B cell (primary cell): ENCODE results near the gene KNOP1. TPM values are rescaled to one million over a fixed set of nuclear protein-coding genes. Genes with fewer than 3 reads are reported as not detected.

Experiments used
- ATAC-seq: fragments of 200-7000 bp; cut with Tn5 transposase; one replicate; pipeline ENCODE4 v1.10.0; 2021; ENCODE audit warnings: low read depth, mild to moderate bottlenecking, moderate number of reproducible peaks, moderate library complexity
- CTCF ChIA-PET: fragments of 350-600 bp; sonication (Branson Sonifier 250); formaldehyde crosslinking; loops from one replicate; lab custom pipeline; 2021; ENCODE audit warnings: antibody characterized with exemption, inconsistent platforms; lab: Charles Lee
- POLR2A ChIA-PET: fragments of 350-600 bp; sonication (Branson Sonifier 250); formaldehyde crosslinking; loops from one replicate; lab custom pipeline; 2021; ENCODE audit warnings: antibody characterized with exemption; lab: Charles Lee
- DNase-seq: peaks from one replicate; pipeline ENCODE4 v3.0.0; 2013
- H2AFZ ChIP-seq: 2 replicates; pipeline ENCODE4 v1.6.1; 2012; ENCODE audit warnings: mild to moderate bottlenecking, low read depth, low read length; ENCODE audit not compliant: insufficient read depth, poor library complexity, severe bottlenecking
- H3K27ac ChIP-seq, 2 donors: 1 replicate in 1 of 2; 2 replicates in 1 of 2; pipeline ENCODE4 v1.5.1; 2012 to 2013; ENCODE audit warnings: low read length in 2 of 2, mild to moderate bottlenecking in 2 of 2, moderate library complexity in 1 of 2
- H3K27me3 ChIP-seq, 4 experiments: fragments of 200-600 bp in 1 of 4; sonication (generic) in 1 of 4; replicated peaks in 1 of 4; 1 replicate in 2 of 4; 2 replicates in 2 of 4; pipeline versions ENCODE4 v1.6.1 to v1.7.0; 2013 to 2016; ENCODE audit warnings: low read length in 3 of 4, mild to moderate bottlenecking in 2 of 4, mixed read lengths in 1 of 4, moderate library complexity in 1 of 4; ENCODE audit not compliant: insufficient read depth in 4 of 4, control insufficient read depth in 3 of 4; ENCODE audit errors: control extremely low read depth in 1 of 4
- H3K36me3 ChIP-seq, 2 experiments: replicated peaks in 1 of 2; 1 replicate in 1 of 2; 2 replicates in 1 of 2; pipeline versions ENCODE4 v1.6.1 to v1.7.1; 2013; ENCODE audit warnings: low read length in 1 of 2; ENCODE audit not compliant: insufficient read depth in 2 of 2, control insufficient read depth in 1 of 2; ENCODE audit errors: control extremely low read depth in 1 of 2, extremely low read depth in 1 of 2
- H3K4me1 ChIP-seq, 2 donors: fragments of 200-600 bp in 1 of 2; sonication (generic) in 1 of 2; 1 replicate in 1 of 2; 2 replicates in 1 of 2; pipeline versions ENCODE4 v1.5.1 to v1.6.1; 2013 to 2017; ENCODE audit warnings: low read length in 2 of 2; ENCODE audit not compliant: control insufficient read depth in 2 of 2, insufficient read depth in 2 of 2
- H3K4me2 ChIP-seq: replicated peaks from 2 replicates; pipeline ENCODE3; 2012; ENCODE audit warnings: mild to moderate bottlenecking, low read depth, low read length; ENCODE audit not compliant: poor library complexity, severe bottlenecking
- H3K4me3 ChIP-seq, 5 experiments: fragments of 200-600 bp in 1 of 5; sonication (generic) in 1 of 5; 1 replicate in 3 of 5; 2 replicates in 2 of 5; pipeline versions ENCODE4 v1.5.1 to v1.7.0; 2011 to 2016; ENCODE audit warnings: low read length in 4 of 5, mild to moderate bottlenecking in 4 of 5, low read depth in 2 of 5, control low read depth in 1 of 5, moderate library complexity in 1 of 5; ENCODE audit not compliant: insufficient read depth in 1 of 5; ENCODE audit errors: control extremely low read depth in 1 of 5, extremely low read depth in 1 of 5
- H3K79me2 ChIP-seq: fragments of 200-600 bp; sonication (generic); one replicate; pipeline ENCODE4 v1.6.0; 2016; ENCODE audit warnings: low read length; ENCODE audit not compliant: control insufficient read depth, insufficient read depth
- H3K9ac ChIP-seq: fragments of 200-600 bp; sonication (generic); 2 replicates; pipeline ENCODE4 v1.6.1; 2017; ENCODE audit warnings: mild to moderate bottlenecking, low read length, moderate library complexity
- H3K9me3 ChIP-seq, 3 donors: one replicate each; pipeline versions ENCODE4 v1.6.1 to v1.7.1; 2013; ENCODE audit warnings: low read length in 2 of 3; ENCODE audit not compliant: control insufficient read depth in 2 of 3, insufficient read depth in 1 of 3; ENCODE audit errors: control extremely low read depth in 1 of 3
- H4K20me1 ChIP-seq: 2 replicates; pipeline ENCODE4 v1.6.0; 2012; ENCODE audit warnings: mild to moderate bottlenecking, low read length; ENCODE audit not compliant: insufficient read depth, control insufficient read depth, poor library complexity, severe bottlenecking
- H3K27ac Mint-ChIP-seq: one replicate; pipeline ENCODE4 v1.8.0; 2021; ENCODE audit warnings: mixed read lengths
- H3K27me3 Mint-ChIP-seq: one replicate; pipeline ENCODE4 v1.8.0; 2021; ENCODE audit warnings: mixed read lengths
- H3K4me1 Mint-ChIP-seq: one replicate; pipeline ENCODE4 v1.8.0; 2021; ENCODE audit warnings: mixed read lengths
- H3K4me3 Mint-ChIP-seq: one replicate; pipeline ENCODE4 v1.8.0; 2021; ENCODE audit warnings: mixed read lengths
- H3K9me3 Mint-ChIP-seq: one replicate; pipeline ENCODE4 v1.8.0; 2022; ENCODE audit warnings: mixed read lengths; ENCODE audit not compliant: insufficient read depth
- CTCF ChIP-seq: fragments of 200-600 bp; IDR thresholded peaks from one replicate; pipeline ENCODE4 v1.8.0; 2022; ENCODE audit warnings: antibody characterized with exemption, mild to moderate bottlenecking
- EZH2 ChIP-seq: IDR thresholded peaks from 2 replicates; pipeline ENCODE4 v1.6.1; 2012; ENCODE audit warnings: borderline replicate concordance, low read depth, mild to moderate bottlenecking, moderate library complexity, low read length; ENCODE audit not compliant: insufficient read depth, poor library complexity, severe bottlenecking
- WGBS: methylation state at CpG from one replicate; pipeline ENCODE4 v1.1.5; 2013; ENCODE audit warnings: missing lambda C conversion rate; ENCODE audit not compliant: insufficient coverage; 5-methylcytosine and 5-hydroxymethylcytosine counted together
- intact Hi-C: fragments of 100-400 bp; cut with micrococcal nuclease; formaldehyde crosslinking; loops from one replicate; pipeline ENCODE4 v1.10.0; 2022
- polyA plus RNA-seq: library from polyadenylated mRNA; depleted of rRNA; stranded (reverse); fragments of >200 nt; gene quantifications from 2 replicates; pipeline ENCODE4 v1.2.3, GENCODE V29; 2012
- total RNA-seq, 2 donors: library from RNA; stranded (reverse); fragments of 120-200 nt in 1 of 2; gene quantifications; 1 replicate in 1 of 2; 2 replicates in 1 of 2; pipeline versions ENCODE4 v1.2.3 to v1.2.4, GENCODE V29; 2013 to 2022

The KNOP1 gene
- total and polyA plus RNA-seq, 2 donors (not counting 1 experiment from before 2014, with no cell fraction given) = 1.6 to 16.9 TPM

GRCh38 chr16:19748389-19749168, 30.6 kb upstream of the KNOP1 start:
- Histone ChIP-seq H3K4me3 (no peak overlapping the region), H3K9me3 (no peaks in the 10 kb centered on the region), H3K27me3 (no peaks in the 10 kb centered on the region), H3K79me2 (no peaks in the 10 kb centered on the region), H3K36me3 (no peaks in the 10 kb centered on the region), H4K20me1 (no peaks in the 10 kb centered on the region), H3K4me2 (no peak overlapping the region), H3K9ac (no peak overlapping the region), H3K27ac (no peak overlapping the region), H3K4me1 (no peaks in the 10 kb centered on the region), H2AFZ (no peak overlapping the region)
- intact Hi-C loops = no loop called here
- H3K4me1 Mint-ChIP-seq = no peaks in the 10 kb centered on the region
- DNase-seq (no peak), ATAC-seq (no peak)
- ChIA-PET POLR2A (no interaction called here), CTCF (interaction anchor here (0.6 to 0.7 kb wide), 2 partner anchors 231 to 1141 kb away, joined by 4 to 5 read pairs; no protein-coding TSS in a partner anchor)
- no peak overlapping the region for H3K4me3 Mint-ChIP-seq
- no peak overlapping the region for H3K27ac Mint-ChIP-seq
- no peaks in the 10 kb centered on the region for H3K9me3 Mint-ChIP-seq
- H3K27me3 Mint-ChIP-seq = no peaks in the 10 kb centered on the region
- no CpG with 5 or more reads among the region's 2 CpGs for WGBS
- TF ChIP-seq CTCF (no peak), EZH2 (no peak)

- Histone ChIP-seq H3K9me3 (no peaks in the 10 kb centered on the region), H3K9ac (no peak overlapping the region), H3K4me2 (no peak overlapping the region), H3K36me3 (no peaks in the 10 kb centered on the region), H3K79me2 (no peaks in the 10 kb centered on the region), H3K4me3 (no peak overlapping the region), H2AFZ (no peak overlapping the region), H3K4me1 (no peaks in the 10 kb centered on the region), H4K20me1 (no peaks in the 10 kb centered on the region), H3K27ac (no peak overlapping the region), H3K27me3 (no peaks in the 10 kb centered on the region)
- no peaks in the 10 kb centered on the region for H3K9me3 Mint-ChIP-seq
- no peaks in the 10 kb centered on the region for H3K27me3 Mint-ChIP-seq
- intact Hi-C loops = no loop called here
- no peaks in the 10 kb centered on the region for H3K4me1 Mint-ChIP-seq
- DNase-seq = no peak
- POLR2A ChIA-PET = no interaction called here
- WGBS = no CpG with 5 or more reads among the region's 4 CpGs
- H3K4me3 Mint-ChIP-seq = no peak overlapping the region
- TF ChIP-seq EZH2 (no peak), CTCF (no peak)
- no peak overlapping the region for H3K27ac Mint-ChIP-seq
- ATAC-seq = no peak
- CTCF ChIA-PET = no interaction called here
These were observed 28.5 kb upstream of the KNOP1 start for GRCh38 chr16:19746561-19746960.
